HEK293 (cell line): Measurements from ENCODE around the gene SLC35C1.

Experiments
- AEBP2 ChIP-seq: fragments of 450-650 bp; formaldehyde crosslinking; IDR thresholded peaks from 2 replicates; pipeline ENCODE4 v1.5.1; 2016; ENCODE audit warnings: missing biosample characterization, missing genetic modification characterization, borderline replicate concordance
- CTCF ChIP-seq: fragments of 450-650 bp; formaldehyde crosslinking; IDR thresholded peaks from 2 replicates; pipeline ENCODE4 v1.5.1; 2016; ENCODE audit warnings: missing biosample characterization, missing genetic modification characterization
- YY1 ChIP-seq: fragments of 450-650 bp; formaldehyde crosslinking; IDR thresholded peaks from 2 replicates; pipeline ENCODE4 v1.5.1; 2018; ENCODE audit warnings: missing biosample characterization, missing genetic modification characterization
- ZBTB11 ChIP-seq: fragments of 450-650 bp; formaldehyde crosslinking; conservative IDR thresholded peaks from 2 replicates; pipeline ENCODE4 v1.5.1; 2016; ENCODE audit warnings: low read depth, missing biosample characterization, missing genetic modification characterization
- ZBTB7A ChIP-seq: fragments of 450-650 bp; formaldehyde crosslinking; IDR thresholded peaks from 2 replicates; pipeline ENCODE4 v1.5.1; 2016; ENCODE audit warnings: low read depth, missing biosample characterization, missing genetic modification characterization
- ZNF23 ChIP-seq: fragments of 450-650 bp; formaldehyde crosslinking; IDR thresholded peaks from 2 replicates; pipeline ENCODE4 v1.5.1; 2016; ENCODE audit warnings: missing biosample characterization, missing genetic modification characterization, borderline replicate concordance
- ZNF830 ChIP-seq: fragments of 450-650 bp; IDR thresholded peaks from 2 replicates; pipeline ENCODE4 v1.5.0; 2018; ENCODE audit warnings: missing biosample characterization, missing genetic modification characterization, low read depth, mild to moderate bottlenecking, moderate library complexity
- TF ChIP-seq, protein P1 (sequence below): fragments of 450-650 bp; formaldehyde crosslinking; IDR thresholded peaks from 2 replicates; pipeline ENCODE4 v1.5.1; 2016; ENCODE audit warnings: missing biosample characterization, missing genetic modification characterization
- TF ChIP-seq, protein P2 (sequence below): sonication (generic); formaldehyde crosslinking; IDR thresholded peaks from 2 replicates; pipeline ENCODE4 v1.8.1; 2022; ENCODE audit warnings: mild to moderate bottlenecking, moderate library complexity, missing genetic modification reagents
- TF ChIP-seq, protein P3 (sequence below): fragments of 450-650 bp; formaldehyde crosslinking; optimal IDR thresholded peaks from 2 replicates; pipeline ENCODE3; 2016; ENCODE audit warnings: missing biosample characterization, mild to moderate bottlenecking, missing genetic modification characterization

- TF ChIP-seq AEBP2, result no peak
- TF ChIP-seq, protein P1, sequence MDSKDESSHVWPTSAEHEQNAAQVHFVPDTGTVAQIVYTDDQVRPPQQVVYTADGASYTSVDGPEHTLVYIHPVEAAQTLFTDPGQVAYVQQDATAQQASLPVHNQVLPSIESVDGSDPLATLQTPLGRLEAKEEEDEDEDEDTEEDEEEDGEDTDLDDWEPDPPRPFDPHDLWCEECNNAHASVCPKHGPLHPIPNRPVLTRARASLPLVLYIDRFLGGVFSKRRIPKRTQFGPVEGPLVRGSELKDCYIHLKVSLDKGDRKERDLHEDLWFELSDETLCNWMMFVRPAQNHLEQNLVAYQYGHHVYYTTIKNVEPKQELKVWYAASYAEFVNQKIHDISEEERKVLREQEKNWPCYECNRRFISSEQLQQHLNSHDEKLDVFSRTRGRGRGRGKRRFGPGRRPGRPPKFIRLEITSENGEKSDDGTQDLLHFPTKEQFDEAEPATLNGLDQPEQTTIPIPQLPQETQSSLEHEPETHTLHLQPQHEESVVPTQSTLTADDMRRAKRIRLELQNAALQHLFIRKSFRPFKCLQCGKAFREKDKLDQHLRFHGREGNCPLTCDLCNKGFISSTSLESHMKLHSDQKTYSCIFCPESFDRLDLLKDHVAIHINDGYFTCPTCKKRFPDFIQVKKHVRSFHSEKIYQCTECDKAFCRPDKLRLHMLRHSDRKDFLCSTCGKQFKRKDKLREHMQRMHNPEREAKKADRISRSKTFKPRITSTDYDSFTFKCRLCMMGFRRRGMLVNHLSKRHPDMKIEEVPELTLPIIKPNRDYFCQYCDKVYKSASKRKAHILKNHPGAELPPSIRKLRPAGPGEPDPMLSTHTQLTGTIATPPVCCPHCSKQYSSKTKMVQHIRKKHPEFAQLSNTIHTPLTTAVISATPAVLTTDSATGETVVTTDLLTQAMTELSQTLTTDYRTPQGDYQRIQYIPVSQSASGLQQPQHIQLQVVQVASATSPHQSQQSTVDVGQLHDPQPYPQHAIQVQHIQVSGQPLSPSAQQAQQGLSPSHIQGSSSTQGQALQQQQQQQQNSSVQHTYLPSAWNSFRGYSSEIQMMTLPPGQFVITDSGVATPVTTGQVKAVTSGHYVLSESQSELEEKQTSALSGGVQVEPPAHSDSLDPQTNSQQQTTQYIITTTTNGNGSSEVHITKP (tag by site-specific recombination), result no peak
- TF ChIP-seq, protein P2, sequence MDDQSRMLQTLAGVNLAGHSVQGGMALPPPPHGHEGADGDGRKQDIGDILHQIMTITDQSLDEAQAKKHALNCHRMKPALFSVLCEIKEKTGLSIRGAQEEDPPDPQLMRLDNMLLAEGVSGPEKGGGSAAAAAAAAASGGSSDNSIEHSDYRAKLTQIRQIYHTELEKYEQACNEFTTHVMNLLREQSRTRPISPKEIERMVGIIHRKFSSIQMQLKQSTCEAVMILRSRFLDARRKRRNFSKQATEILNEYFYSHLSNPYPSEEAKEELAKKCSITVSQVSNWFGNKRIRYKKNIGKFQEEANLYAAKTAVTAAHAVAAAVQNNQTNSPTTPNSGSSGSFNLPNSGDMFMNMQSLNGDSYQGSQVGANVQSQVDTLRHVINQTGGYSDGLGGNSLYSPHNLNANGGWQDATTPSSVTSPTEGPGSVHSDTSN (CRISPR knock-in tag), result no peak
- no peak for TF ChIP-seq YY1
- no peak for TF ChIP-seq ZBTB11 (tag by site-specific recombination)
- no peak for TF ChIP-seq CTCF (tag by site-specific recombination)
- TF ChIP-seq ZNF830 (tag by site-specific recombination), result no peak
- TF ChIP-seq, protein P3, sequence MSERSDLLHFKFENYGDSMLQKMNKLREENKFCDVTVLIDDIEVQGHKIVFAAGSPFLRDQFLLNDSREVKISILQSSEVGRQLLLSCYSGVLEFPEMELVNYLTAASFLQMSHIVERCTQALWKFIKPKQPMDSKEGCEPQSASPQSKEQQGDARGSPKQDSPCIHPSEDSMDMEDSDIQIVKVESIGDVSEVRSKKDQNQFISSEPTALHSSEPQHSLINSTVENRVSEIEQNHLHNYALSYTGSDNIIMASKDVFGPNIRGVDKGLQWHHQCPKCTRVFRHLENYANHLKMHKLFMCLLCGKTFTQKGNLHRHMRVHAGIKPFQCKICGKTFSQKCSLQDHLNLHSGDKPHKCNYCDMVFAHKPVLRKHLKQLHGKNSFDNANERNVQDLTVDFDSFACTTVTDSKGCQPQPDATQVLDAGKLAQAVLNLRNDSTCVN (tag by site-specific recombination), result no peak
- no peak for TF ChIP-seq ZNF23
- TF ChIP-seq ZBTB7A, result no peak
Observed at GRCh38 chr11:45834298-45834756, 29.4 kb downstream of the SLC35C1 start.
